ENCODE measurements around the gene PDGFD.
A peak's percentile ranks its signal among the peaks of the same experiment; 100 is the strongest.

PDGFD gene

DNA sequence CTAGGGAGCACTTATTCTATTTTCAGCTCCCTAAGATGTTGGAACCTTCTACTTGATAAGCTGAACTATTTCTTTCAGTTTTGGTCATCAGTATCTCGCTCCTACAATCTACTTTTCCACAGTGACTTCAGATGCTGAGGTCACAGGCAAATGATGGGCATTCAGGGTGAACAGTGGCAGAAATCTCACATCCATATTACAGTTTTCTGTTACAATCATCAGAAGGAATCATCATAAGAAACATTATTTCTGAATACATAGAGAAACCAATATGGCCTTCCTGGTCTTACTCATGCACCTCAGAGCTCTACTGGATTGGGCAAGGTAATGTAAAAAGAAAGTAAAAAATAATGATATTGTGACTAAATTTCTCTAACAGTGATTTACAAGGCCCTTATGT lies 166.9 kb downstream of the PDGFD start:
- TF ChIP-seq, protein P1, sequence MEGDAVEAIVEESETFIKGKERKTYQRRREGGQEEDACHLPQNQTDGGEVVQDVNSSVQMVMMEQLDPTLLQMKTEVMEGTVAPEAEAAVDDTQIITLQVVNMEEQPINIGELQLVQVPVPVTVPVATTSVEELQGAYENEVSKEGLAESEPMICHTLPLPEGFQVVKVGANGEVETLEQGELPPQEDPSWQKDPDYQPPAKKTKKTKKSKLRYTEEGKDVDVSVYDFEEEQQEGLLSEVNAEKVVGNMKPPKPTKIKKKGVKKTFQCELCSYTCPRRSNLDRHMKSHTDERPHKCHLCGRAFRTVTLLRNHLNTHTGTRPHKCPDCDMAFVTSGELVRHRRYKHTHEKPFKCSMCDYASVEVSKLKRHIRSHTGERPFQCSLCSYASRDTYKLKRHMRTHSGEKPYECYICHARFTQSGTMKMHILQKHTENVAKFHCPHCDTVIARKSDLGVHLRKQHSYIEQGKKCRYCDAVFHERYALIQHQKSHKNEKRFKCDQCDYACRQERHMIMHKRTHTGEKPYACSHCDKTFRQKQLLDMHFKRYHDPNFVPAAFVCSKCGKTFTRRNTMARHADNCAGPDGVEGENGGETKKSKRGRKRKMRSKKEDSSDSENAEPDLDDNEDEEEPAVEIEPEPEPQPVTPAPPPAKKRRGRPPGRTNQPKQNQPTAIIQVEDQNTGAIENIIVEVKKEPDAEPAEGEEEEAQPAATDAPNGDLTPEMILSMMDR (IDR thresholded peaks at IDR 0.05) = no peak

DNA sequence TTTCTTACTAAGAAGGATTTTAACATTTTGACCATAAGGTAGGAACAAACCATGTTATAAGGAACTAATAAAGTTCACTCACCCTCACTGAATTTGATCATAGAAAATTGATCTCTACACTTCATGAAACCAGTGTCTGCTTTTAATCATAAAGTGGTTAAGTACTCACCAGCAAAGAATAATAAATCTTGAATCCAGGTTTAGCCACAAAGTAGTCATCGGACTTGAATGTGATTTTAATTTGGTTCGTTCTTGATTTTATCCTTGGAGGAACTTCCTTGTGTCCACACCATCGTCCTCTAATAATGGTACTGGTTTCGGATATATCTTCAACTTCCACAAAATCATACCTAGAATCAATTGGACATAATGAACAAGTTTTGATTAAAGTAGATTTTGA lies 168.1 kb downstream of the PDGFD start:
- TF ChIP-seq, protein P1 (IDR thresholded peaks at IDR 0.05) = no peak

DNA sequence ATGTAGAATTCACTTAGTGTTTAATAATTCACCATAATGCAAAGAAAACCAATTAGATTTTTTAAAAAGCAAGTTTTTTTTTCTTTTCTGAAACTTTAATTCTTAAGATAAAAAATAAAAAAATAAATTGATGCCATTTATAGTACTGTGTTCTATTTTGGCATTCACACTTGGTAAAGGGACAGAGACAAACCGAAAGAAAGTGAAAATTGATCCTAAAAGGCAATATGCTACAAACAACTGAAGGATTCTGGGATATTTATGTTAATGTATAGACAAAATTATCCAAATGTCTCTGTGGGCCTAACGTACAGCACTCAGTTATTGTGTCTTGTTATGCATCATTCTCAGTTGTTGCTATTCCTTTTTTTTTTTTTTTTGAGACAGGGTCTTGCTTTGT lies 169.4 kb downstream of the PDGFD start:
- TF ChIP-seq, protein P1 (IDR thresholded peaks at IDR 0.05) = no peak

DNA sequence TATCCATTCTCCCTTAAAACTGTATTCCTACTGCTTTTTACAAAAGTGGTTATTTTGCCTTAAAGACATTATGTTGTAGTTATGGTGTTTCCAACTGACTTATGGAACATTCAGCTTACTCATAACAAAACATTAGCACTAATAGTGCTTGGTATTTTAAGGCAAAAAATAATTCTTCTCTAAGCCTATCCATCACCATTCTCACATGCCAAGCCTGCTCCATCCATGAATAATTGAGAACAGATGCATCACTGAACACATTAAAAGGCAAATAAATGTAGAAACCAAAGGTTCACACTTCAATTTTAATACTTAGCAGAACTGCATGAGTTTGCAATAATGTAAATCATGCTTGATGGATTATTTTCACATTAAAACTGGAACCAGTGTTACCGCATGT lies 169.9 kb downstream of the PDGFD start:
- TF ChIP-seq, protein P1 (IDR thresholded peaks at IDR 0.05) = no peak

DNA sequence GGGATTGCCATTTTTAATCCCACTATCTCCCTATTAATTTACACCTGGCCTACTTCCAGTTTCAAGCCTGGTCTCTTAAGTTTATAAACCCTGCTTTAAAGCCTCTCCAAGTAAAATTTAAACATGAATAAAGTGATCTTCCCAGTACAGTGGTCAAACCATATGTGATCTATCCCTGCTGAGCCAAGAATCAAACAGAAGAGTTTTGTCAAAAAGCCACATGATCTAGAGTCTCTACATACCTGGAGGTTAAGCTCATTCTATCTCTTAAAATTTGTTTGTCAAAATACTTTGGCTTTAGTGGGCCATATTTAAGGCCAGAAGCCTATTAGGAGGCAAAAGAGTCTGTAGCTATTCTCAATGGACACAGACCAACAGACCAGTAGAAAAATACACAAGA lies 170.4 kb downstream of the PDGFD start:
- TF ChIP-seq, protein P1 (IDR thresholded peaks at IDR 0.05) = no peak

DNA sequence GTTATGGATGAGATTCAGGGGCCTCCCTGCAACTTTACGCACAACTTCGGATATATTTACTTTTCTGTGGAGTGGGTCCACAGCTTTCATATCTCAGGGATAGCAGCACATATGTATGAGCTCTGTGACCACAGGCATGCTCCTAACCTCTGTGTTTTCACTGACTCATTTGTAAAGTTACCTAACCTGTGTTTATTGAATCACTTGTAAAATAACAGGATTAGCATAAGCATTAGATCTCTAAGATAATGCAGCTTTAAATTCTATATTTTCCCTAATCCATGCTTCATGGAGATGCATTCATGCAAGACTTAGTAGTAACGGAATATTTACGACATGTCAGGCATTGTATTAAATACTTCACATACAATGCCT lies 175.4 kb downstream of the PDGFD start:
- TF ChIP-seq, protein P1 (IDR thresholded peaks at IDR 0.05) = no peak

DNA sequence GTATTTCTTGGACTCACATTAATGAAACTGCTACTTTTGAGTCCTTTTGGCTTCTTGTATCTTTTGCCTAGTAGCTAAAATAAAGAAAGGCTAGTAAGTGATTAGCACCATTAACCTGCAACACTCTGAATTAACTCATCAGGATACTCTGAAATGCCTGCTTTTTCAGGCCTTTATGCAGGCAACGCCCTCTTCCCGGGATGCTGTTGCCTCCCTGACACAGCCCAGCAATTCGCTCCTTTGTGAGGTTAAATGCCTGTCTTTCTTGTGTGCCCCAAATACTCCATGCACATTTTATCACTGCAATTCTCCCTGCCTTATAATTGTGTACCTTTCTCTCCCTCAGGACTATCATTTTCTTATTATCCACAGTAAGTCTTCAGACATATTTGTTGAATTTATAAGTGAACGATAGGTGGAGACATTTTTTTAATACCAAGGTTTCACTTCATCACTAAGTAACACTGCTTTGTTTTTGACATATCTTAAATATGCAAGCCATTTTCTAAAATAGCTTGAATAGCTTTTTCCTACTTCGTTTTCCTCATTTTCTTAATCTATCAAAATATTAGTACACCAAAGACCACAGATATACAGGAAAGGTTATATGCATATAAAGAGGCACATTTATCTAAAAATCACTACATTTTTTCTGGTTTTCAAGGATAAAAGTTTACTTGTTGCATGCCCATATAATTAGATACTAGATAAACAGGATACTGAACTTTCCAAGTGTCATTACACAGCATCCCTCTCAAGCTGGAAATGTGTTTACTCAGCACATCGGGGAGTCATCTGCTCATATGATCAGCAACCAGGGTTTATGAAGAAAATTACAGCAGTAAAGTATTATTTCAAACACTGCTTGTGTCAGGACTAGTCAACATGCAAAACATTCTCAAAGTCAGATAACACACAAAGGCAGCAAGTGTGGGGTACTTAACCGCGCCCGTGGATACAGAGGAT lies 176.0 kb downstream of the PDGFD start:
- TF ChIP-seq, protein P1 (IDR thresholded peaks at IDR 0.05) = peak; percentile 18; the same call in 1 of the 2 replicates
